Natural killer cell (primary cell): ENCODE results near the gene GATD1. TPM values are rescaled to one million over a fixed set of nuclear protein-coding genes. Genes with fewer than 3 reads are reported as not detected.
A peak's percentile ranks its signal among the peaks of the same experiment; 100 is the strongest.

Experiments used
- ATAC-seq, 3 donors: fragments of 150-1000 bp in 2 of 3; fragments of 200-7000 bp in 1 of 3; cut with Tn5 transposase; 1 replicate in 1 of 3; 2 replicates in 2 of 3; pipeline ENCODE4 v1.10.0; 2021; ENCODE audit warnings: mild to moderate bottlenecking in 2 of 3, moderate library complexity in 2 of 3
- DNase-seq, 2 donors: peaks; one replicate each; pipeline versions ENCODE4 v3.0.0 to v3.0.0-alpha.2; 2013 to 2021; ENCODE audit warnings: mixed read lengths in 1 of 2
- H3K27ac ChIP-seq: one replicate; pipeline ENCODE4 v1.5.1; 2013; ENCODE audit warnings: mild to moderate bottlenecking, low read length
- H3K27me3 ChIP-seq: one replicate; pipeline ENCODE4 v1.6.1; 2013; ENCODE audit warnings: low read length; ENCODE audit not compliant: control insufficient read depth, insufficient read depth
- H3K36me3 ChIP-seq: one replicate; pipeline ENCODE4 v1.6.1; 2013; ENCODE audit warnings: low read length; ENCODE audit not compliant: control insufficient read depth, insufficient read depth
- H3K4me1 ChIP-seq: one replicate; pipeline ENCODE4 v1.6.1; 2013; ENCODE audit warnings: low read length; ENCODE audit not compliant: control insufficient read depth, insufficient read depth
- H3K4me3 ChIP-seq: one replicate; pipeline ENCODE4 v1.5.1; 2013; ENCODE audit warnings: low read length
- H3K9me3 ChIP-seq: one replicate; pipeline ENCODE4 v1.6.1; 2013; ENCODE audit warnings: low read length; ENCODE audit not compliant: control insufficient read depth, insufficient read depth
- H3K27ac Mint-ChIP-seq, 2 donors: one replicate each; pipeline ENCODE4 v1.8.0; 2022; ENCODE audit warnings: mild to moderate bottlenecking in 2 of 2, mixed read lengths in 2 of 2, moderate library complexity in 1 of 2
- H3K27me3 Mint-ChIP-seq, 2 donors: one replicate each; pipeline ENCODE4 v1.8.0; 2022; ENCODE audit warnings: low read depth in 2 of 2, mixed read lengths in 2 of 2
- H3K36me3 Mint-ChIP-seq: one replicate; pipeline ENCODE4 v1.8.0; 2022; ENCODE audit warnings: mixed read lengths
- H3K4me1 Mint-ChIP-seq, 2 donors: one replicate each; pipeline ENCODE4 v1.8.0; 2022; ENCODE audit warnings: mixed read lengths in 2 of 2
- H3K4me3 Mint-ChIP-seq: one replicate; pipeline ENCODE4 v1.8.0; 2022; ENCODE audit warnings: mild to moderate bottlenecking, moderate library complexity, mixed read lengths
- H3K9me3 Mint-ChIP-seq, 2 donors: one replicate each; pipeline ENCODE4 v1.8.0; 2022; ENCODE audit warnings: mixed read lengths in 2 of 2
- WGBS: methylation state at CpG from one replicate; pipeline ENCODE4 v1.1.7; 2013; ENCODE audit warnings: missing lambda C conversion rate; ENCODE audit not compliant: insufficient coverage; 5-methylcytosine and 5-hydroxymethylcytosine counted together
- intact Hi-C: fragments of 100-400 bp; cut with micrococcal nuclease; formaldehyde crosslinking; loops from one replicate; pipeline ENCODE4 v1.14.2; 2022
- total RNA-seq, 4 donors: library from RNA; stranded (reverse); fragments of 120-200 nt in 1 of 4; gene quantifications; one replicate each; pipeline versions ENCODE4 v1.2.3 to v1.2.4, GENCODE V29; 2013 to 2022
- TF ChIP-seq, protein P1 (sequence below): fragments of 200-600 bp; IDR thresholded peaks from one replicate; pipeline ENCODE4 v1.8.0; 2022; ENCODE audit warnings: antibody characterized with exemption

GATD1 gene
- total RNA-seq, 3 donors from 2014 or later (not counting 1 experiment from before 2014, with no cell fraction given), result 40.4 to 43.1 (median 42.1) TPM

DNA sequence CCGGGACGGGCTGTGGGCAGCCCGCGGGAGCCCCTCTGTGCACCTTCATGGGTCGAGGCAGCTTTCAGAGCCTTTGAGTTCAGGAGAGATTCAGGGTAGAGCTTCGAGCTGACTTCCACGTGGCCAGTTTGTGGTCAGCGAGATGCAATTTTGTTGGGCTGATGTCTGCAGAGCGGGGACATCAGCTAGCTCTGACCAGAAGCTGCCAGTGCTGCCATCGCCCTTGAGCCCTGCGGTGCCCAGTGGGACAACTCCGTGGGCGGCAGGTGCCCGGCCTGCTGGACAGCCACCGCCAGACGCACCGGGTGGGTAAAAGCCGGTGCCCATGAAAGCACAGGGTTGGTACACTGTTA lies 29.3 kb downstream of the GATD1 start:
- intact Hi-C loops, result no loop called here
- H3K4me3 ChIP-seq, result peak overlapping the region; percentile 56

DNA sequence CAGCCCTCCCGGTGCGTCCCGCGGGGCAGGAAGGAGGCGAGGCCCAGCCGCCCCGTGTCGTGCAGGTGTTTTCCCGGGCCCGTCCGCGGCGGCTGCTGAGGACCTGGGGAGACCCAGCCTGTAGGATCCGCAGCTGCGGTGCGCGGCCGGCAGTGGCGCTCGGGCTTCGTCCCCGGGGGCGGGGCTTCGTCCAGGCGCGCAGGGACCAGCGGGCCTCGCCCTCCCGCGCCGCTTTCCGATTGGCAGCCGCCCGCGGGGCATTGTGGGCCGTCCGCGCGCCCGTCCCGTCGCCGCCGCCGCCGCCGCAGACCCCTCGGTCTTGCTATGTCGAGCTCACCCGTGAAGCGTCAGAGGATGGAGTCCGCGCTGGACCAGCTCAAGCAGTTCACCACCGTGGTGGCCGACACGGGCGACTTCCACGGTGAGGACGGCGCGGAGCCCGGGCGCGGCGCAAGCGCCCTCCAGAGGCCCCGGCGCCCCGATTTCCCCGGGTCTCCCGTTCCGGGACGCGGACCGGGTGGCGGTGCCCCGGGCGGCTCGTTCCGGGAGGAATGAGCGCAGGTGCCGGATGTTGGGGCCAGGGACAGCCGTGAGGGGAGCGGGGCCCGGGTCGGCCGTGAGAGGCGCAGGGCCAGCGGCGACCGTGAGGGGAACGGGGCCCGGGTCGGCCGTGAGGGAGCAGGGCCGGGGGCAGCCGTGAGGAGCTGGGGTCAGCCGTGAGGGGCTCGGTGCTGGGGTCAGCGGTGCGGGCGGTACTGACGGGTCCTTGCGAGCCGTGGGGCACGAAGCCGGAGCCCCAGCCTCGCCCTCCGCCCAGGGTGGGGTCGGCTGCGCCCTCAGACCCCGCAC lies 29.9 kb downstream of the GATD1 start, which contains the start of gene TALDO1:
Gene TALDO1, plus strand, starts transcription at position 307 of the 849 bp plus-strand sequence. Its CDS starts 18 bp downstream, at position 325.
- Histone ChIP-seq H3K4me3 (peak within 1 kb of the TSS; percentile 56), H3K27me3 (no peaks in the 10 kb centered on the region), H3K27ac (peak within 1 kb of the TSS; percentile 40), H3K9me3 (no peaks in the 10 kb centered on the region), H3K4me1 (peaks cover 22% of the 10 kb centered on the region), H3K36me3 (no peaks in the 10 kb centered on the region)
- no peaks in the 10 kb centered on the region for H3K27me3 Mint-ChIP-seq
- peak within 1 kb of the TSS; percentile 93 for H3K4me3 Mint-ChIP-seq
- TF ChIP-seq, protein P1, sequence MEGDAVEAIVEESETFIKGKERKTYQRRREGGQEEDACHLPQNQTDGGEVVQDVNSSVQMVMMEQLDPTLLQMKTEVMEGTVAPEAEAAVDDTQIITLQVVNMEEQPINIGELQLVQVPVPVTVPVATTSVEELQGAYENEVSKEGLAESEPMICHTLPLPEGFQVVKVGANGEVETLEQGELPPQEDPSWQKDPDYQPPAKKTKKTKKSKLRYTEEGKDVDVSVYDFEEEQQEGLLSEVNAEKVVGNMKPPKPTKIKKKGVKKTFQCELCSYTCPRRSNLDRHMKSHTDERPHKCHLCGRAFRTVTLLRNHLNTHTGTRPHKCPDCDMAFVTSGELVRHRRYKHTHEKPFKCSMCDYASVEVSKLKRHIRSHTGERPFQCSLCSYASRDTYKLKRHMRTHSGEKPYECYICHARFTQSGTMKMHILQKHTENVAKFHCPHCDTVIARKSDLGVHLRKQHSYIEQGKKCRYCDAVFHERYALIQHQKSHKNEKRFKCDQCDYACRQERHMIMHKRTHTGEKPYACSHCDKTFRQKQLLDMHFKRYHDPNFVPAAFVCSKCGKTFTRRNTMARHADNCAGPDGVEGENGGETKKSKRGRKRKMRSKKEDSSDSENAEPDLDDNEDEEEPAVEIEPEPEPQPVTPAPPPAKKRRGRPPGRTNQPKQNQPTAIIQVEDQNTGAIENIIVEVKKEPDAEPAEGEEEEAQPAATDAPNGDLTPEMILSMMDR, result no peak
- intact Hi-C loops, result no loop called here
- H3K36me3 Mint-ChIP-seq, result no peaks in the 10 kb centered on the region
- ATAC-seq, result peak; percentile 91 to 93 (median 92)
- H3K27ac Mint-ChIP-seq, result peak within 1 kb of the TSS in 1 of 2 donors; percentile 83
- DNase-seq, result peak; percentile 77 to 86
- H3K9me3 Mint-ChIP-seq, result no peaks in the 10 kb centered on the region
- peaks cover 9 to 14% of the 10 kb centered on the region in 2 donors for H3K4me1 Mint-ChIP-seq
- WGBS, result under 1% methylated on average over 112 of the region's 112 CpGs

More for the DNA sequence above, 29.3 kb downstream of the GATD1 start:
- H3K9me3 ChIP-seq, result no peaks in the 10 kb centered on the region
- no peaks in the 10 kb centered on the region for H3K27me3 Mint-ChIP-seq
- peak overlapping the region; percentile 74 for H3K4me3 Mint-ChIP-seq
- ATAC-seq (no peak), DNase-seq (peak in 1 of 2 donors; percentile 22)
- peaks cover 22% of the 10 kb centered on the region for H3K4me1 ChIP-seq
- peaks cover 9 to 14% of the 10 kb centered on the region in 2 donors for H3K4me1 Mint-ChIP-seq
- WGBS, result under 1% methylated on average over 18 of the region's 18 CpGs
- no peaks in the 10 kb centered on the region for H3K27me3 ChIP-seq
- peak overlapping the region; percentile 40 for H3K27ac ChIP-seq
- H3K36me3 ChIP-seq, result no peaks in the 10 kb centered on the region
- H3K36me3 Mint-ChIP-seq, result no peaks in the 10 kb centered on the region
- TF ChIP-seq, protein P1, result no peak
- no peaks in the 10 kb centered on the region for H3K9me3 Mint-ChIP-seq
- peak overlapping the region in 1 of 2 donors; percentile 58 for H3K27ac Mint-ChIP-seq

DNA sequence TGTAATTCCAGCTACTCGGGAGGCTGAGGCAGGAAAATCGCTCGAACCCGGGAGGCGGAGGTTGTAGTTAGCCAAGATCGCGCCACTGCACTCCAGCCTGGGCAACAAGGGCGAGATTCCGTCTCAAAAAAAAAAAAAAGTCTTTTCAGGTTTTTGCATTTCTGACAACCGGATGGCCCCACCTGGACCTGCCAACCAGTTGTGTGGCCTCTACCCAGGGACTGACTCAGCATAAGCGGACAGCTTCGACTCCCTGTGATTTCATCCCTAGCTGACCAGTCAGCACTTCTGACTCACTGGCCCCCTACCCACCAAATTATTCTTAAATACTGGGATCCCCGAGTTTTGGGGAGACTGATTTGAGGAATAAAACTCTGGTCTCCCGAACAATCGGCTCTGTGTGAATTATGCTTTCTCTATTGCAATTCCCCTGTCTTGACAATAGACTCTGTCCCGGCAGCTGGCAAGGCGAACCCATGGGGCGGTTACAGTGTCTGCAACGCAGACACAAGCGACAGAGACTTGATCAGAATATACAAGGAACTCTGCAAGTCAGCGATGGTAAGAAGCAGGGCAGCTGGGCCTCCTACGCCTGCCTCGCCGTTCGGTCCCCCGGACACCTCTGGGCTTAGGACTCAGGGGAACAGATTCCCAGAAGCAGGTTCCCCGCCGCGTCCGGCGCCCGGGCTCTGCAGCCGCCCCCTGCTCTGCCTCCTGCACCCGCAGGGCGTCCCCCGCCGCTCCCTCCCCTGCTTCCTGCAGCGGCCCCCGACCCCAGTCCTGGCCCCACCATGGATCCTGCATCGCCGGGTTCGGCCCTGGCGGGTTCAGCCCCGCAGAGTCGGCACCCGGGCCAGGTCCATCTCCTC lies 30.8 kb downstream of the GATD1 start:
- Histone ChIP-seq H3K27me3 (no peaks in the 10 kb centered on the region), H3K4me1 (peaks cover 22% of the 10 kb centered on the region), H3K4me3 (peak overlapping the region; percentile 56), H3K27ac (peak overlapping the region; percentile 29), H3K36me3 (no peaks in the 10 kb centered on the region), H3K9me3 (no peaks in the 10 kb centered on the region)
- Mint-ChIP-seq H3K9me3 (no peaks in the 10 kb centered on the region), H3K4me1 (peaks cover 9 to 14% of the 10 kb centered on the region in 2 donors), H3K4me3 (peak overlapping the region; percentile 93), H3K27ac (peak overlapping the region in 1 of 2 donors; percentile 83), H3K36me3 (no peaks in the 10 kb centered on the region), H3K27me3 (no peaks in the 10 kb centered on the region)
- TF ChIP-seq, protein P1, result no peak
- DNase-seq (peak in 1 of 2 donors; percentile 65), ATAC-seq (peak; percentile 12 to 38 (median 33))
- intact Hi-C loops, result no loop called here
- WGBS, result 26% methylated on average over 46 of the region's 46 CpGs
